Effector CD8-positive, alpha-beta T cell (primary cell): Measurements from ENCODE around the gene ANKRD13D.
A peak's percentile ranks its signal among the peaks of the same experiment; 100 is the strongest.

Source experiments
- DNase-seq: peaks from one replicate; lab custom pipeline; 2025; lab: John Stamatoyannopoulos, UW

The ANKRD13D gene

GRCh38 chr11:67261946-67262681 is 27.0 kb upstream of the ANKRD13D start:
- DNase-seq: no peak

- peak; percentile 56 for DNase-seq
These were observed 26.1 kb upstream of the ANKRD13D start for GRCh38 chr11:67262731-67263675.

- no peak for DNase-seq
These were observed 24.8 kb upstream of the ANKRD13D start for GRCh38 chr11:67264260-67264659.

GRCh38 chr11:67264877-67265632 is 24.0 kb upstream of the ANKRD13D start:
- no peak for DNase-seq

- peak; percentile 56 for DNase-seq
These were observed 23.3 kb upstream of the ANKRD13D start for GRCh38 chr11:67265633-67266448.

GRCh38 chr11:67266449-67267187 is 22.5 kb upstream of the ANKRD13D start, which contains the start of gene GRK2:
GRK2 (plus strand) TSS chr11:67266473; CDS start chr11:67266700, 227 bp downstream.
- no peak for DNase-seq

- DNase-seq: no peak
These were observed 21.7 kb upstream of the ANKRD13D start for GRCh38 chr11:67267188-67268080.

- DNase-seq: peak; percentile 47
These were observed 20.8 kb upstream of the ANKRD13D start for GRCh38 chr11:67268081-67268961.

- no peak for DNase-seq
These were observed 20.2 kb upstream of the ANKRD13D start for GRCh38 chr11:67268962-67269268.

- no peak for DNase-seq
These were observed 19.5 kb upstream of the ANKRD13D start for GRCh38 chr11:67269401-67270255.

GRCh38 chr11:67270256-67271204 is 18.6 kb upstream of the ANKRD13D start:
- no peak for DNase-seq

- no peak for DNase-seq
These were observed 17.9 kb upstream of the ANKRD13D start for GRCh38 chr11:67271205-67271540.

GRCh38 chr11:67271541-67272284 is 17.4 kb upstream of the ANKRD13D start:
- peak; percentile 26 for DNase-seq

GRCh38 chr11:67272327-67273259 is 16.5 kb upstream of the ANKRD13D start:
- DNase-seq: no peak
